ENCODE results near the gene SH3PXD2B. TPM values are rescaled to one million over a fixed set of nuclear protein-coding genes. Genes with fewer than 3 reads are reported as not detected.

SH3PXD2B gene
- total and polyA plus RNA-seq, 10 of the 15 experiments (the other 5 are each of a cell fraction or from before 2014, with no cell fraction given), result 0.05 to 1.6 (median 0.57) TPM

GRCh38 chr5:172377856-172378255 lies 76.5 kb downstream of the SH3PXD2B start:
- Histone ChIP-seq H3K4me2 (ENCODE audit: control insufficient read depth, insufficient read depth) (no peak overlapping the region), H3K4me1 (ENCODE audit: control insufficient read depth, insufficient read depth, low read length) (peaks cover 6% of the 10 kb centered on the region), H3K36me3 (ENCODE audit: control insufficient read depth in 2 of 2, insufficient read depth in 2 of 2, low read length in 1 of 2) (no peaks in the 10 kb centered on the region), H3K27ac (ENCODE audit: control insufficient read depth, insufficient read depth) (no peak overlapping the region), H4K20me1 (ENCODE audit: control insufficient read depth, insufficient read depth) (no peaks in the 10 kb centered on the region), H3K9ac (ENCODE audit: control insufficient read depth, insufficient read depth, low read length) (no peak overlapping the region), H3K4me3 (no peak overlapping the region), H3K9me3 (replicated peaks; ENCODE audit: control insufficient read depth, insufficient read depth, low read length) (no peaks in the 10 kb centered on the region), H3K27me3 (replicated peaks in 1 of 2; ENCODE audit: control insufficient read depth in 2 of 2, insufficient read depth in 2 of 2, low read length in 1 of 2) (no peaks in the 10 kb centered on the region), H2AFZ (ENCODE audit: control insufficient read depth, low read depth, low read length) (0 out of 2 replicates have a peak overlapping the region, but pooled peaks have one; percentile 8), H3K79me2 (ENCODE audit: control insufficient read depth, insufficient read depth, low read length) (no peaks in the 10 kb centered on the region)
- DNase-seq (ENCODE audit: low read depth, low spot score), result no peak
- intact Hi-C loops (cut with micrococcal nuclease; ENCODE audit: unreplicated experiment), result loop anchor here (10.0 kb wide), 1 partner anchor 193 kb away; the partner anchor contains the start of gene STK10
- no TSS peak for BruUV-seq (replicated peaks)
- ChIA-PET SMC1A (ENCODE audit: uncharacterized antibody, unreplicated experiment) (interaction anchor here (0.6 to 1.6 kb wide), 3 partner anchors 14 to 58 kb away, joined by 3 to 6 read pairs (median 5); no protein-coding TSS in a partner anchor), RAD21 (ENCODE audit: unreplicated experiment) (interaction anchor here (0.8 to 0.9 kb wide), 2 partner anchors 20 to 192 kb away, joined by 3 read pairs; no protein-coding TSS in a partner anchor), POLR2A (interaction anchor here (0.6 to 1.1 kb wide), 2 partner anchors 34 to 57 kb away, joined by 4 read pairs; no protein-coding TSS in a partner anchor), CTCF (interaction anchor here (1.4 kb wide), 2 partner anchors 60 to 74 kb away, joined by 4 to 5 read pairs; no protein-coding TSS in a partner anchor)
- in situ Hi-C loops (cut with MboI), result no loop called here
- peak; percentile 87 for ATAC-seq
- FAIRE-seq, result no peak
- 13% methylated on average over 4 of the region's 4 CpGs for WGBS (ENCODE audit: insufficient coverage, insufficient replicate concordance, low lambda C conversion rate, missing lambda C conversion rate)
- TF ChIP-seq POU2F2 (IDR thresholded peaks at IDR 0.05; ENCODE audit: borderline replicate concordance, low read depth, low read length) (0 out of 3 replicates have a peak, but pooled peaks have one; percentile 37), SREBF2 (IDR thresholded peaks at IDR 0.05; ENCODE audit: low read length) (no peak), SPI1 (IDR thresholded peaks at IDR 0.05; ENCODE audit: borderline replicate concordance, insufficient read depth, low read depth, low read length) (peak; percentile 67; the same call in 1 of the 2 replicates), ELK1 (IDR thresholded peaks at IDR 0.05; ENCODE audit: low read depth, low read length) (no peak), RUNX3 (IDR thresholded peaks at IDR 0.05; ENCODE audit: low read length) (peak; percentile 55), PAX5 (IDR thresholded peaks at IDR 0.05; ENCODE audit: borderline replicate concordance, low read depth, low read length) (peak; percentile 43; the same call in 1 of the 2 replicates)
- TF ChIP-seq, protein P1, sequence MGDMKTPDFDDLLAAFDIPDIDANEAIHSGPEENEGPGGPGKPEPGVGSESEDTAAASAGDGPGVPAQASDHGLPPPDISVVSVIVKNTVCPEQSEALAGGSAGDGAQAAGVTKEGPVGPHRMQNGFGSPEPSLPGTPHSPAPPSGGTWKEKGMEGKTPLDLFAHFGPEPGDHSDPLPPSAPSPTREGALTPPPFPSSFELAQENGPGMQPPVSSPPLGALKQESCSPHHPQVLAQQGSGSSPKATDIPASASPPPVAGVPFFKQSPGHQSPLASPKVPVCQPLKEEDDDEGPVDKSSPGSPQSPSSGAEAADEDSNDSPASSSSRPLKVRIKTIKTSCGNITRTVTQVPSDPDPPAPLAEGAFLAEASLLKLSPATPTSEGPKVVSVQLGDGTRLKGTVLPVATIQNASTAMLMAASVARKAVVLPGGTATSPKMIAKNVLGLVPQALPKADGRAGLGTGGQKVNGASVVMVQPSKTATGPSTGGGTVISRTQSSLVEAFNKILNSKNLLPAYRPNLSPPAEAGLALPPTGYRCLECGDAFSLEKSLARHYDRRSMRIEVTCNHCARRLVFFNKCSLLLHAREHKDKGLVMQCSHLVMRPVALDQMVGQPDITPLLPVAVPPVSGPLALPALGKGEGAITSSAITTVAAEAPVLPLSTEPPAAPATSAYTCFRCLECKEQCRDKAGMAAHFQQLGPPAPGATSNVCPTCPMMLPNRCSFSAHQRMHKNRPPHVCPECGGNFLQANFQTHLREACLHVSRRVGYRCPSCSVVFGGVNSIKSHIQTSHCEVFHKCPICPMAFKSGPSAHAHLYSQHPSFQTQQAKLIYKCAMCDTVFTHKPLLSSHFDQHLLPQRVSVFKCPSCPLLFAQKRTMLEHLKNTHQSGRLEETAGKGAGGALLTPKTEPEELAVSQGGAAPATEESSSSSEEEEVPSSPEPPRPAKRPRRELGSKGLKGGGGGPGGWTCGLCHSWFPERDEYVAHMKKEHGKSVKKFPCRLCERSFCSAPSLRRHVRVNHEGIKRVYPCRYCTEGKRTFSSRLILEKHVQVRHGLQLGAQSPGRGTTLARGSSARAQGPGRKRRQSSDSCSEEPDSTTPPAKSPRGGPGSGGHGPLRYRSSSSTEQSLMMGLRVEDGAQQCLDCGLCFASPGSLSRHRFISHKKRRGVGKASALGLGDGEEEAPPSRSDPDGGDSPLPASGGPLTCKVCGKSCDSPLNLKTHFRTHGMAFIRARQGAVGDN (IDR thresholded peaks at IDR 0.05), result peak; percentile 33; the same call in 1 of the 2 replicates

Measured in GM12878 (cell line).